Breast epithelium (tissue), 3 donors: ENCODE data around the gene PIK3CG.
"Not testable (repeated sequence)": the region's sequence is repeated elsewhere in the genome, so short reads cannot be mapped to it uniquely, and the experiment has no call there.

Experiments used
- CTCF ChIP-seq, 3 donors: fragments of 450-650 bp; IDR thresholded peaks; one replicate each; pipeline ENCODE4 v1.5.1; 2016 to 2017; ENCODE audit warnings: antibody characterized with exemption in 3 of 3, mild to moderate bottlenecking in 3 of 3, moderate library complexity in 3 of 3
- POLR2A ChIP-seq: fragments of 450-650 bp; IDR thresholded peaks from one replicate; pipeline ENCODE4 v1.6.1; 2016; ENCODE audit warnings: antibody characterized with exemption, mild to moderate bottlenecking, moderate library complexity
- POLR2AphosphoS5 ChIP-seq, 3 donors: sonication (generic); formaldehyde crosslinking; IDR thresholded peaks; one replicate each; pipeline ENCODE4 v1.6.1; 2017; ENCODE audit warnings: antibody characterized with exemption in 3 of 3

GRCh38 chr7:106898967-106899366 lies 33.9 kb downstream of the PIK3CG start:
- not testable (repeated sequence) for TF ChIP-seq CTCF (IDR thresholded peaks at IDR 0.05); POLR2A; POLR2AphosphoS5 (IDR thresholded peaks at IDR 0.05)
